Gastroesophageal sphincter (tissue), 4 donors: ENCODE measurements around the gene ANKMY2. TPM values are rescaled to one million over a fixed set of nuclear protein-coding genes. Genes with fewer than 3 reads are reported as not detected.

Experiments used
- ATAC-seq: fragments of 150-250 bp; one replicate; pipeline ENCODE4 v1.9.1; 2016; ENCODE audit warnings: mild to moderate bottlenecking, moderate library complexity
- H3K27ac ChIP-seq, 4 donors: fragments of 200-600 bp; sonication (generic) in 3 of 4; 1 replicate in 3 of 4; 2 replicates in 1 of 4; pipeline ENCODE4 v1.5.1; 2016 to 2019
- H3K27me3 ChIP-seq: fragments of 200-600 bp; sonication (generic); one replicate; pipeline ENCODE4 v1.5.1; 2019
- H3K36me3 ChIP-seq, 2 donors: fragments of 200-600 bp; sonication (generic); one replicate each; pipeline ENCODE4 v1.5.1; 2019; ENCODE audit warnings: control low read depth in 1 of 2
- H3K4me1 ChIP-seq, 3 donors: fragments of 200-600 bp; sonication (generic); 1 replicate in 2 of 3; 2 replicates in 1 of 3; pipeline ENCODE4 v1.5.1; 2016 to 2019; ENCODE audit warnings: control low read depth in 2 of 3
- H3K4me3 ChIP-seq, 2 donors: fragments of 200-600 bp; sonication (generic); one replicate each; pipeline ENCODE4 v1.5.1; 2019; ENCODE audit warnings: mild to moderate bottlenecking in 1 of 2, moderate library complexity in 1 of 2
- H3K9me3 ChIP-seq, 3 donors: fragments of 200-600 bp; sonication (generic); one replicate each; pipeline ENCODE4 v1.5.1; 2017 to 2019; ENCODE audit warnings: control low read depth in 2 of 3
- CTCF ChIP-seq, 4 experiments: fragments of 200-600 bp in 2 of 4; fragments of 450-650 bp in 2 of 4; sonication (generic) in 1 of 4; IDR thresholded peaks; one replicate each; pipeline ENCODE4 v1.5.1; 2017 to 2019; ENCODE audit warnings: antibody characterized with exemption in 4 of 4, mild to moderate bottlenecking in 2 of 4, moderate library complexity in 2 of 4
- EP300 ChIP-seq: sonication (generic); formaldehyde crosslinking; IDR thresholded peaks from one replicate; pipeline ENCODE4 v1.6.1; 2017; ENCODE audit warnings: antibody characterized with exemption, mild to moderate bottlenecking
- POLR2A ChIP-seq, 2 donors: fragments of 450-650 bp; IDR thresholded peaks; one replicate each; pipeline ENCODE4 v1.6.1; 2017; ENCODE audit warnings: antibody characterized with exemption in 2 of 2, mild to moderate bottlenecking in 2 of 2, moderate library complexity in 1 of 2
- POLR2AphosphoS5 ChIP-seq: sonication (generic); formaldehyde crosslinking; IDR thresholded peaks from one replicate; pipeline ENCODE4 v1.6.1; 2017; ENCODE audit warnings: antibody characterized with exemption
- WGBS, 2 donors: methylation state at CpG; one replicate each; pipeline ENCODE4 v1.1.5; 2018; ENCODE audit warnings: low coverage in 1 of 2; 5-methylcytosine and 5-hydroxymethylcytosine counted together
- total RNA-seq, 4 donors: library from RNA; depleted of rRNA; stranded (reverse); fragments of >200 nt; gene quantifications; one replicate each; pipeline ENCODE4 v1.1.0, GENCODE V29; 2016

The ANKMY2 gene
- total RNA-seq, 4 donors from 2014 or later = 13.2 to 37.9 (median 25.3) TPM

GRCh38 chr7:16550671-16551070 lies 94.9 kb downstream of the ANKMY2 start:
- ATAC-seq = no peak
- Histone ChIP-seq H3K36me3 (no peaks in the 10 kb centered on the region), H3K27ac (no peak overlapping the region), H3K4me1 (no peaks in the 10 kb centered on the region), H3K9me3 (no peaks in the 10 kb centered on the region), H3K27me3 (no peaks in the 10 kb centered on the region), H3K4me3 (no peak overlapping the region)
- no peak for TF ChIP-seq POLR2A (IDR thresholded peaks at IDR 0.05)
- TF ChIP-seq CTCF (IDR thresholded peaks at IDR 0.05) = no peak
- TF ChIP-seq POLR2AphosphoS5 = no peak
- no peak for TF ChIP-seq EP300
- 88 to 100% methylated on average over 1 of the region's 1 CpG for WGBS, 2 donors

Other genes starting within 250 kb of the ANKMY2 start
- 1 to 10 TPM; 1.8 to 4.7 (median 3.7) TPM for gene CRPPA, start 224.2 kb downstream of the ANKMY2 start, total RNA-seq
- gene SOSTDC1, start 180.0 kb downstream of the ANKMY2 start, total RNA-seq = 1 to 10 TPM in 2 of 4 donors, under 1 TPM in 1, not detected in 1; 0.87 to 3.4 (median 3.0) TPM
- not detected for gene LRRC72, start 118.9 kb downstream of the ANKMY2 start, total RNA-seq
- 10 to 100 TPM; 43.6 to 82.4 (median 64.8) TPM for gene BZW2, start 427 bp upstream of the ANKMY2 start, total RNA-seq
- 10 to 100 TPM in 1 of 4 donors, 1 to 10 TPM in 3; 2.5 to 13.3 (median 6.4) TPM for gene TSPAN13, start 108.0 kb upstream of the ANKMY2 start, total RNA-seq
- gene AGR2, start 159.2 kb upstream of the ANKMY2 start, total RNA-seq = 10 to 100 TPM in 1 of 4 donors, not detected in 3; 12.8 TPM
- 1 to 10 TPM in 1 of 4 donors, not detected in 3; 5.9 TPM for gene AGR3, start 236.2 kb upstream of the ANKMY2 start, total RNA-seq